Activated effector memory CD4-positive, alpha-beta T cell treated with anti-CD3 and anti-CD28 coated beads, Interleukin-2, amount 50 U/mL, for 16 hours (primary cell): ENCODE measurements around the gene OSBPL5.
"Not testable (repeated sequence)": the region's sequence is repeated elsewhere in the genome, so short reads cannot be mapped to it uniquely, and the experiment has no call there.

Experiments
- DNase-seq: peaks from one replicate; pipeline ENCODE4 v3.0.0-alpha.2; 2020

The OSBPL5 gene

DNA sequence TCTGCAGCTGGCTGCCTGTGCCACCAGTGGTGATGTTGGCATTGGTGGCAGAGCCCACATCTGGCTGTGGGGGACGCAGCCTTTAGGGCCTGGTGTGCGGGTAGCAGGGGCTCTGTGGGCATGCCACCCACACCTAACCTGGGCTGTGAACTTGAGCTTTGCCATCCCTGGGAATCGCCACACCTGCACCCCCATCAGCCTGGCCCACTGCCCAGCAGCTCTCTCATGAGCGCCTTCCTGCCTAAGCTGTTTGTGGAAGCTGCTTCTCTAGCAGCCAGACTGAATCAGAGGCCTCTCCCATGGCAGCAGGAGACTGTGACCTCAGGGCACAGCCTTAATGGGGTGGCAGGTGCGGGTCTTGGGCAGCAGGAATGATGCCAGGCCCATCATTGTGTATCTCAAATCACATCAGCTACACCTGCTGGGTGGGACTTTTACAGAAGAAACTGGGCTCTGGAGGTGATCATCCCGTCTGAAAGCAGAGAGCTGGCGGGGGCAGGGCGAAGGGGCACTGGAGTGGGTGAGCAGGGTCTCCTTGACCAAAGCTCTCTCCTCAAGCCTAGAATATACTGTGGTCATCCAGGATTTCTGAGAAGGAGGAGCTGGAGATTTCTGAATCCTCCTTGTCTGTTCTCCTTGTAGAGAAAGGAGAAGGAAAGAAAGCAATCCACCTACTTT, 90.1 kb downstream of the OSBPL5 start:
- no peak for DNase-seq

GRCh38 chr11:3073029-3073435, 92.1 kb downstream of the OSBPL5 start:
- no peak for DNase-seq

- DNase-seq, result no peak
Observed at GRCh38 chr11:3069425-3069824, 95.7 kb downstream of the OSBPL5 start.

DNA sequence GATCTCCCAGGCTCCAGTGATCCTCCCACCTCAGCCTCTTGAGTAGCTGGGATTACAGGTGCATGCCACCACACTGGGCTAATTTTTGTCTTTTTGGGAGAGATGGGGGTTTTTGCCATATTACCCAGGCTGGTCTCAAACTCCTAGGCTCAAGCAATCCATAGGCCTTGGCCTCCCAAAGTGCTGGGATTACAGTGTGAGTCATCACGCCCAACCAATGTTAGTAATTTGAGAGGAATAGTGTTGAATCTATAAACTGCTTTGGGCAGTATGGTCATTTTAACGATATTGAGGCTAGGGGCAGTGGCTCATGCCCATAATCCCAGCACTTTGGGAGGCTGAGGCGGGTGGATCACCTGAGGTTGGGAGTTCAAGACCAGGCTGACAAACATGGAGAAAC, 98.8 kb downstream of the OSBPL5 start:
- DNase-seq, result not testable (repeated sequence)

DNA sequence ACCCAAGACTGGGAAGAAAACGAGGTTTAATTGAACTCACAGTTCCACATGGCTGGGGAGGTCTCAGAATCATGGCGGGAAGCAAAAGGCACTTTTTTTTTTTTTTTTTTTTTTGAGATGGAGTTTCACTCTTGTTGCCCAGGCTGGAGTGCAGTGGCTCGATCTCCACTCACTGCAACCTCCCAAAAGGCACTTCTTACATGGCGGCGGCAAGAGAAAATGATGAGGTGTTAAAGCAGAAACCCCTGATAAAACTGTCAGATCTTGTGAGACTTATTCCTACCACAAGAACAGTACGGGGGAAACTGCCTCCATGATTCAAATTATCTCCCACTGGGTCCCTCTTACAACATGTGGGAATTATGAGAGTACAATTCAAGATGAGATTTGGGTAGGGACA, 100.4 kb downstream of the OSBPL5 start:
- DNase-seq, result not testable (repeated sequence)

DNA sequence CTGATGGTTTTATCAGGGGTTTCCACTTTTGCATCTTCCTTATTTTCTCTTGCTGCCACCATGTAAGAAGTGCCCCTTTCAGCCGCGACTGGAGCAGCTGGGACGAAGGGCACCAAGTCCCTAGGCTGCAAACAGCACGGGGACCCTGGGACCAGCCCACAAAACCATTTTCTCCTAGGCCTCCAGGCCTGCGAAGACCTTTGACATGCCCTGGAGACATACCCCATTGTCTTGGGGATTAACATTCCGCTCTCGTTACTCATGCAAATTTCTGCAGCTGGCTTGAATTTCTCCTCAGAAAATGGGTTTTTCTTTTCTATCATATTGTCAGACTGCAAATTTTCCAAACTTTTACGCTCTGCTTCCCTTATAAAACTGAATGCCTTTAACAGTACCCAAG, 101.2 kb downstream of the OSBPL5 start:
- DNase-seq, result not testable (repeated sequence)

DNA sequence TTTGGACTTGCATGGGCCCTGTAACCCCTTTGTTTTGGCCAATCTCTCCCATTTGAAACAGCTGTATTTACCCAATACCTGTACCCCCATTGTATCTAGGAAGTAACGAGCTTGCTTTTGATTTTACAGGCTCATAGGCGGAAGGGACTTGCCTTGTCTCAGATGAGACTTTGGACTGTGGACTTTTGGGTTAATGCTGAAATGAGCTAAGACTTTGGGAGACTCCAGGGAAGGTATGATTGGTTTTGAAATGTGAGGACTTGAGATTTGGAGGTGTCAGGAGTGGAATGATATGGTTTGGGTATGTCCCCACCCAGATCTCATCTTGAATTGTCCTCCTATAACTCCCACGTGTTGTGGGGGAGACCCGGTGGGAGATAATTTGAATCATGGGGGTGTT, 101.7 kb downstream of the OSBPL5 start:
- DNase-seq, result not testable (repeated sequence)

DNA sequence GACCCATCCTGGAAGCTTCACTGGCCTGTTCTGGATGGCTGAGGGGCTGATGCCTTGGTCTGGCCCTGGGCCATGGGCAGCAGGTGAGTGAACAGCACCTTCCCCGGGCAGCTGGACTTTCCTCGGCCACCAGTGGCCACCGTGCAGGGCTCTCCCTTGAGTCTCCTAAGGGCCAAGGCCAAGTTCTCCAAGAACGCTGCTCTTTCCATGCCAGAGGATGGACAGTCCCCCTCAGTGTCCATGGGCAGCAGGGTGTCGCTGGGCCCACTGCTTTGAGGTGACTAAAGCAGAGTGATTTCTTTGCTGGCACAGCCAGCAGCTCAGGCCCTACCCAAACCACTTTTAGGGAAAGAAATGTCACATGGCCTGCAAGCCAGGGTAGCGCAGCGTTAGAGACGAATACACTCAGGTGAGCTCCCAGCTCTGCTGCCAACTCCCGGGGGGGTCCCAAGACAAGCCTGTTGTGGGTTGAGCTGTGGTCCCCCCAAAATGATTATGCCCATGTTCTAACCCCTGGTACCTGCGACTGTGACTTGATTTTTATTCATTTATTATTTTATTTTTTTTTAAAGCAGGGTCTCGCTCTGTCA, 104.6 kb downstream of the OSBPL5 start:
- no peak for DNase-seq

GRCh38 chr11:3058753-3059664, 106.1 kb downstream of the OSBPL5 start:
- no peak for DNase-seq

GRCh38 chr11:3057069-3057963, 107.8 kb downstream of the OSBPL5 start, which contains the start of gene CARS1:
Gene CARS1 (minus strand): TSS chr11:3057423. CDS start chr11:3057367, 56 bp downstream.
- DNase-seq, result peak; percentile 98

DNA sequence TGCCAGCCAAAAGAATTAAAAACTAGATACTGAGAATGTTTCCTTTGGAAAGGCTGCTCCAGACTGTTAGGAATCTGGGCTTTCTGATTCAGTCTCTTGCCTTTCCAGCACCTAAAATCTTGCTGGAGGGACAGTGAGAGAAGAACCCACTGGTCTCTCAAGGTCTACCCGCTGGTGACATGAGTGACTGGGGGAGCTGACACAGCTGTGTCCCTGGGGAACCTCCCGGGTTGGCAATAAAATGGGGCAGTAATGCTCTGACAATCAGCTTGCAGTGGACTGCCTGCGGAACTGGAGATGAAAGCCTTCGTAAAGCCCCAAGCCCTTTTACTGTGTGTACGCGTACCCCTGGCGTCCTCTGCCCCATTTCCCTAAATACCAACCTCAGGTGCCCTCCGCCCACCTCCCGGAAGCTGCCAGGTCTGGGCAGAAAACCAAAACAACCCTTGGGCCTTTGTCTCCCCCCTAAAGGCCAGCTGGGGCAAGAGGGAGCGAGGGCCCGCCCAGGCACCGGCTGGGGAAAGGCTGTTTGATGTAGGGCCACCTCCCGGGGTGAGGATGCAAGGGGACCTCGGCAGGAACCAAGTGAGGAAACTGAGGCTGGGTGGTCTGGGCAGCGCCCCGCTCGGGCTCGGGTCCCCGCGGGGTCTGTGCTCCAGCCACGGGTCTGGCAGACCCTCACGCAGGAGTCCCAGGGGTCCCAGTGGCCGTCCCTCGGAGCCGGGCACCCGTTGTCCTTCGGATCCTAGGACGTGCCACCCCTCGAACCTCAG, 108.6 kb downstream of the OSBPL5 start:
- peak; percentile 76 for DNase-seq

- DNase-seq, result peak; percentile 47
Observed at GRCh38 chr11:3055891-3056290, 109.2 kb downstream of the OSBPL5 start.

- DNase-seq, result no peak
Observed at GRCh38 chr11:3052567-3052966, 112.5 kb downstream of the OSBPL5 start.

DNA sequence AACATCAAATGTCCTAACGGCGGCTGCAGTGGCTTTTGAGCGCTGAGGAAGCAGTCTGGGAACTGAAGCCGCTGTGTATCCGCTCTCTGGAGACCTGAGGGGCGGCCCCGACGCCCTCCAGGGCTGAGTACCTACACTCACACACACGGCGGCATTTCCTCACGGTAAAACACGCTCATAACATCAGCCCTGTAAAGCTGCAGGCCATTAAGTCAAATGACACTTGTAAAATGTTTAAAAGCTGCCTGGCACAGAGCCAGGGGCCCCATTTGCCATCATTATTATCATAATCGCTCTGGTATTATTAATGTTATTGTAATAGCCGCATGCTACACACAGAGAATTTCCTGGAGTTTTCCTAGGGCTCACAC, 113.0 kb downstream of the OSBPL5 start:
- DNase-seq, result no peak

DNA sequence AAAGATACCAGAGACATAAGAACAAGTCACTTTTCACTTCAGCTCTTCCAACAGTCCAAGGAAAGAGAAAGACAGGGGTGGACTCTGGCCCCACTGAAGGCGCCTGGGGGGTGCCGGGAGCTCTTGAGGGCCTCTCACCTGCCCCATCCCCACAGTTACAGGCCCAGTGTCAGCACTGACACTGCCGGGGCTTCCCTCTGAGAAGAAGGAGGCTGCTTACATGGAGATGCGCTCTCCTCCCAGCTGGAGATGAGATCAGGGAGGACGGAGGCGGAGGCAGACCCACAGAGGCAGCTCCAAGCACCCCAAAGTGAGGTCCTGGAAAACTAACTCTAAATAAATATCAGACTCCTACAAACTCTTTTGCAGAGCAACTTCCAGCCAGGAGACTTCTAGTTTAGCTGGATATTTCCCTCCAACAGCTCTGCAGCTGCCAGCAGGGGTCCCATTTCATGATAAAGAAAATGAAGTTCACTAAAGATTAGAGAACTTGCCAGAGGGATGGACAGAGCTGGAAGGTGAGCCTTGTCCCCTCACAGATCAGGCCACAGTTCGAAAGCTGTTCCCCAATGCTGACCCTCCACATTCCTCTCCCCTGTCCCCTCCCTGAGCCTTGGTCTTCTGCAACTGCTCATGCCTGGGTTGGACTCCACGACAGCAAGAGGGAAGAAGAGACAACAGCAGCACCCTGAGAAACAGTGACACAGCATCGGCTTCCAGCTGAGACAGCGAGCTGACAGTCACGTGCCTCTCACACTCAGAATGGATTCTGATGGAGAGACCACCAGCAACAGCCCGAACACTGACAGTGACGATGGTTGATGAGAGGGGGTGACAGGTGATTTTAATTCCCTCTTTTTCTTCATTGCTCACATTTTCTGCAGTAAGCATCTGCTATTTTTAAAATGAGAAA, 113.7 kb downstream of the OSBPL5 start:
- DNase-seq, result no peak

DNA sequence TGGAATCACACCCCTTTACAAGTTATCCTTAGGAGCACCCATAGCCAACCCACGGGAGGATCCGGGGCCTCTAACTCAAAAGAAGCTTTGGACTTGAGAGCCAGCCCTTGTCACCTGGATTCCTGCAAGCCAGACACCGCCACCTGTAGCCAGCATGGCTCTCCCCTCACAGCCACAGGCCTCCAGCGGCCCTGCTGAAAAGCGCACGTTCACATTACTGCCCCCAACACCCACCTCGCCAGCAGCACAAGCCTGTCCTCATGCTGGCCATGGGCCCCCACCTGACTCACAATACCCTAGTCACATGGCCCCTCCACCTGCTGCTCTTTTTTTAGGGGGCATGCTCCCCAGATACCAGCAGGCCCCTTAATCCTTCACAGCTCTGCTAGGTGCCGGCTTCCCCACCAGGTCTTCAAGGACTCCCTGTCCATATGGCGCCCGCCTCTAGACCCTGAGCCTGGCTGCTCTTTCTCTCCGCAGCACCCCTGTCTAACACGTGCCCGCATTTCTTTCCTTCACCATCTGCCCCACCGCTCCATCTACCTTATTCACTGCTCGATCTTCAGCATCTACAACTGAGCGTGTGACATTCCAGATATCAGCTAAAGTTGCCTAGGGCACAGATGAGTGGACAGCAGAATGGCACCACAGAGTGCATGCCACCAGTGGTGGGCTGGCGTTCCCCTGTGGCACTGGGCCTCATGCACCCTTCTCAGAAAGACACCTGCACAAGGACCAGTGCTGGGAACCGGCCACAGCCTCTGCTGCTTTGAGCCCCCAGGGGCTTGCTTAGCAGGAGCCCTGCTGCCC, 114.5 kb downstream of the OSBPL5 start:
- DNase-seq, result no peak

- DNase-seq, result peak; percentile 92
Observed at GRCh38 chr11:3049430-3050243, 115.5 kb downstream of the OSBPL5 start.

DNA sequence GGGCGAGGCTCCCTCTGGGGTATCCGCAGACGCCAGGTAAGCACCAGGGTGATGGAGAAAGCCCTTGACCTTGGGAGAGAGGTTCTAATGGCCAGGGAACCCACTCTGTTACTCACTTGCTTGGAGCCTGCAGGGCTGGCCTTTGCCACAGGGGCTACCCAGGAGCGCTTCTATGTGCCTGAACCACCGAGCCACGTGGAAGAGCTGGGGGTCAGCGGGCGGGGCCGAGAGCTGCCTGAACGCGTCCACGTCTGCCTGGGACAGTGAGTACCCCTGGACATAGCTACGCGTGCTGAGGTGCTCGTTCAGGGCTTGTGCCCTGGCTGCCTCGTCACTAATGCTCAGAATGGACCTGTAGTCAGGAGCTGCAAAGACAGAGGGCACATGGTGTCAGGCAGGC, 117.5 kb downstream of the OSBPL5 start:
- no peak for DNase-seq

DNA sequence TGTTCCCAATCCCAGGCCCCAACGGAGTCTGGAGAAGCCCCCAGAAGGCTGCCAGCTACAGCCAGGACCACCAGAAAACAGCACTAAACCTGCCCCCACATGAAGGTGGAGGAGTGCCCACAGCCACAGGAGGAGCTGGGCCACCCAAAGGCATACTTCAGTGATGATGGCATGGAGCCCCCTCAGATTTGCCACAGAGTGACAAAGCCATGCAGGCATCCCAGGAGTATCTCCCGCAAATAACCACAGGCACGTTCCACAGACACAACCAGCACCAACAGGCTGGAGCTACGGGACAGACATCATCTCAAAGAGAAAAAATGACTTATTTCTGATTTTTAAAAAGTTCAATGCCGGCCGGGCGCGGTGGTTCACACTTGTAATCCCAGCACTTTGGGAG, 118.5 kb downstream of the OSBPL5 start:
- DNase-seq, result no peak
